GM12878 (cell line): ENCODE measurements around the gene ATP2C2. TPM values are rescaled to one million over a fixed set of nuclear protein-coding genes. Genes with fewer than 3 reads are reported as not detected.

Experiments used
- ATAC-seq: fragments of 200-7000 bp; cut with Tn5 transposase; 3 replicates; pipeline ENCODE4 v1.9.1; 2020; ENCODE audit warnings: mild to moderate bottlenecking, moderate library complexity
- BruUV-seq: library from RNA; stranded (reverse); fragments of 400-500 nt; replicated peaks from 2 replicates; lab custom pipeline; 2021; lab: Mats Ljungman, UMichigan
- CTCF ChIA-PET: fragments of 300-600 bp; sonication (Branson Sonifier 250); formaldehyde crosslinking; extraction: SDS; loops from one replicate; lab custom pipeline; 2021; ENCODE audit warnings: inconsistent platforms; lab: Yijun Ruan, JAX
- POLR2A ChIA-PET: fragments of 350-600 bp; formaldehyde crosslinking; extraction: SDS; loops from one replicate; lab custom pipeline; 2021; ENCODE audit warnings: inconsistent platforms; lab: Charles Lee
- RAD21 ChIA-PET: fragments of 300-600 bp; sonication (Branson Sonifier 250); formaldehyde crosslinking; loops from one replicate; lab custom pipeline; 2023; ENCODE audit warnings: antibody characterized with exemption; ENCODE audit not compliant: unreplicated experiment; lab: Charles Lee
- SMC1A ChIA-PET: fragments of 300-600 bp; sonication (Branson Sonifier 250); formaldehyde crosslinking; loops from one replicate; lab custom pipeline; 2023; ENCODE audit not compliant: unreplicated experiment, uncharacterized antibody; lab: Charles Lee
- DNase-seq: peaks from one replicate; pipeline ENCODE4 v3.0.0-alpha.2; 2011; ENCODE audit warnings: low read depth, low spot score
- FAIRE-seq: peaks from 3 replicates; lab custom pipeline; 2011; peaks lifted over from hg19 to GRCh38; lab: Jason Lieb, UNC
- H2AFZ ChIP-seq: 2 replicates; pipeline ENCODE4 v1.6.0; 2011; ENCODE audit warnings: low read depth, low read length, control low read depth; ENCODE audit not compliant: control insufficient read depth
- H3K27ac ChIP-seq: 2 replicates; pipeline ENCODE4 v1.5.1; 2011; ENCODE audit warnings: control low read depth; ENCODE audit not compliant: control insufficient read depth, insufficient read depth
- H3K27me3 ChIP-seq, 2 experiments: replicated peaks in 1 of 2; 2 replicates each; pipeline versions ENCODE4 v1.6.0 to v1.6.1; 2011; ENCODE audit warnings: low read length in 1 of 2; ENCODE audit not compliant: control insufficient read depth in 2 of 2, insufficient read depth in 2 of 2
- H3K36me3 ChIP-seq, 2 experiments: 2 replicates each; pipeline ENCODE4 v1.5.1; 2011; ENCODE audit warnings: low read length in 1 of 2; ENCODE audit not compliant: control insufficient read depth in 2 of 2, insufficient read depth in 2 of 2
- H3K4me1 ChIP-seq: 2 replicates; pipeline ENCODE4 v1.6.1; 2011; ENCODE audit warnings: mild to moderate bottlenecking, low read length, moderate library complexity, mixed read lengths; ENCODE audit not compliant: control insufficient read depth, insufficient read depth
- H3K4me2 ChIP-seq: 2 replicates; pipeline ENCODE4 v1.6.0; 2011; ENCODE audit warnings: control low read depth; ENCODE audit not compliant: control insufficient read depth, insufficient read depth
- H3K4me3 ChIP-seq: fragments of 200-600 bp; sonication (generic); 2 replicates; pipeline ENCODE4 v1.5.1; 2016
- H3K79me2 ChIP-seq: 2 replicates; pipeline ENCODE4 v1.6.0; 2011; ENCODE audit warnings: low read length; ENCODE audit not compliant: control insufficient read depth, insufficient read depth
- H3K9ac ChIP-seq: 2 replicates; pipeline ENCODE4 v1.8.0; 2011; ENCODE audit warnings: low read length, control low read depth, mixed read lengths; ENCODE audit not compliant: control insufficient read depth, insufficient read depth
- H3K9me3 ChIP-seq: replicated peaks from 3 replicates; pipeline ENCODE4 v1.5.1; 2011; ENCODE audit warnings: mild to moderate bottlenecking, low read length; ENCODE audit not compliant: control insufficient read depth, insufficient read depth
- H4K20me1 ChIP-seq: 2 replicates; pipeline ENCODE4 v1.6.0; 2011; ENCODE audit not compliant: control insufficient read depth, insufficient read depth
- BCLAF1 ChIP-seq: fragments of 450-650 bp; IDR thresholded peaks from 2 replicates; pipeline ENCODE4 v1.6.1; 2017; ENCODE audit warnings: antibody characterized with exemption, mild to moderate bottlenecking, moderate library complexity
- BMI1 ChIP-seq: fragments of 450-650 bp; IDR thresholded peaks from 2 replicates; pipeline ENCODE4 v1.6.1; 2016; ENCODE audit warnings: mild to moderate bottlenecking, moderate library complexity, borderline replicate concordance
- CHD4 ChIP-seq: fragments of 200-600 bp; sonication (generic); IDR thresholded peaks from 2 replicates; pipeline ENCODE4 v1.6.1; 2016; ENCODE audit warnings: mild to moderate bottlenecking
- EED ChIP-seq: sonication (generic); IDR thresholded peaks from 2 replicates; pipeline ENCODE4 v1.6.1; 2016; ENCODE audit warnings: antibody characterized with exemption, low read depth
- KDM1A ChIP-seq: fragments of 200-600 bp; sonication (generic); IDR thresholded peaks from 2 replicates; pipeline ENCODE4 v1.6.1; 2016; ENCODE audit warnings: borderline replicate concordance
- KLF5 ChIP-seq: fragments of 450-650 bp; IDR thresholded peaks from 2 replicates; pipeline ENCODE4 v1.6.1; 2014; ENCODE audit warnings: mild to moderate bottlenecking; ENCODE audit not compliant: partially characterized antibody
- PML ChIP-seq: IDR thresholded peaks from 2 replicates; pipeline ENCODE4 v1.6.1; 2012; ENCODE audit warnings: low read length, inconsistent platforms
- REST ChIP-seq: IDR thresholded peaks from 2 replicates; pipeline ENCODE4 v1.6.1; 2012; ENCODE audit warnings: mild to moderate bottlenecking, low read depth, low read length
- YBX1 ChIP-seq: fragments of 450-650 bp; IDR thresholded peaks from 2 replicates; pipeline ENCODE4 v1.6.1; 2016; ENCODE audit warnings: antibody characterized with exemption
- ZNF622 ChIP-seq: fragments of 450-650 bp; IDR thresholded peaks from 2 replicates; pipeline ENCODE4 v1.6.1; 2017; ENCODE audit warnings: mild to moderate bottlenecking, inconsistent platforms
- ZNF687 ChIP-seq: fragments of 450-650 bp; IDR thresholded peaks from 2 replicates; pipeline ENCODE4 v1.6.1; 2017; ENCODE audit warnings: mild to moderate bottlenecking, moderate library complexity
- WGBS: methylation state at CpG from one replicate; pipeline ENCODE4 v1.1.6; 2016; ENCODE audit warnings: low lambda C conversion rate; ENCODE audit not compliant: insufficient replicate concordance, insufficient coverage; ENCODE audit errors: missing lambda C conversion rate; 5-methylcytosine and 5-hydroxymethylcytosine counted together
- in situ Hi-C: fragments of 300-500 bp; cut with MboI; formaldehyde crosslinking; loops from 9 replicates; pipeline ENCODE4 v1.14.3; 2018; ENCODE audit warnings: mixed read lengths
- intact Hi-C: fragments of 100-400 bp; cut with micrococcal nuclease; formaldehyde crosslinking; loops from one replicate; pipeline ENCODE4 v1.14.2; 2022; ENCODE audit not compliant: unreplicated experiment
- polyA plus RNA-seq, 11 experiments: library from polyadenylated mRNA; depleted of rRNA in 4 of 11; unstranded in 6 of 11; stranded (reverse) in 5 of 11; fragments of >200 nt; fragmentation: Nextera tagmentation in 4 of 11; fragmentation: Illumina TruSeq in 1 of 11; extraction: Ambion mirVana in 4 of 11; extraction: Trizol in 1 of 11; gene quantifications; 1 replicate in 1 of 11; 2 replicates in 10 of 11; pipeline versions ENCODE4 v1.2.1 to v1.2.3, GENCODE V29; 2011 to 2016; ENCODE audit warnings: inconsistent platforms in 2 of 11, missing spikeins in 2 of 11, low read depth in 1 of 11
- total RNA-seq, 4 experiments: library from RNA; depleted of rRNA in 3 of 4; stranded (reverse); fragments of >200 nt in 3 of 4; fragmentation: Illumina TruSeq in 1 of 4; extraction: Trizol in 1 of 4; gene quantifications; 2 replicates each; pipeline versions ENCODE4 v1.2.1 to v1.2.3, GENCODE V29; 2013 to 2021

The ATP2C2 gene
- total and polyA plus RNA-seq, 10 of the 15 experiments (the other 5 are each of a cell fraction or from before 2014, with no cell fraction given) = 0.05 to 0.19 TPM; not detected in 8

GRCh38 chr16:84486551-84487235 lies 118.4 kb downstream of the ATP2C2 start (continued):
- TF ChIP-seq BCLAF1 = no peak
- TF ChIP-seq ZNF622 = no peak
- no peak for TF ChIP-seq EED
- no peak for TF ChIP-seq CHD4
- no peak for TF ChIP-seq KLF5
- TF ChIP-seq KDM1A = no peak
- TF ChIP-seq, all 136 proteins: peak for 0

GRCh38 chr16:84487358-84487757 lies 119.0 kb downstream of the ATP2C2 start:
- RAD21 ChIA-PET = no interaction called here
- Histone ChIP-seq H3K36me3 (no peaks in the 10 kb centered on the region; a peak in 1 of 4 replicates), H3K9me3 (no peaks in the 10 kb centered on the region), H3K27me3 (no peaks in the 10 kb centered on the region), H4K20me1 (no peaks in the 10 kb centered on the region), H3K4me1 (no peaks in the 10 kb centered on the region), H3K4me2 (no peak overlapping the region), H2AFZ (no peak overlapping the region), H3K27ac (no peak overlapping the region), H3K9ac (no peak overlapping the region), H3K4me3 (no peak overlapping the region), H3K79me2 (no peaks in the 10 kb centered on the region)
- FAIRE-seq (no peak), ATAC-seq (no peak), DNase-seq (no peak)
- 93% methylated on average over 8 of the region's 8 CpGs for WGBS
- CTCF ChIA-PET = interaction anchor here (0.6 to 1.3 kb wide), 3 partner anchors 19 to 382 kb away, joined by 3 to 4 read pairs (median 3); no protein-coding TSS in a partner anchor
- intact Hi-C loops = loop anchor here (5.0 kb wide), 1 partner anchor 405 kb away; no protein-coding TSS in a partner anchor
- BruUV-seq = no TSS peak
- in situ Hi-C loops = no loop called here
- SMC1A ChIA-PET = interaction anchor here (0.6 kb wide), 1 partner anchor 19 kb away, joined by 3 read pairs; no protein-coding TSS in a partner anchor
- POLR2A ChIA-PET = no interaction called here
- no peak for TF ChIP-seq PML
- TF ChIP-seq ZNF687 = no peak
- TF ChIP-seq REST = no peak
- TF ChIP-seq YBX1 = no peak
- TF ChIP-seq BMI1 = no peak
